HEK293 (cell line): ENCODE measurements around the gene SLC49A3.

Experiments
- BCL11A ChIP-seq: fragments of 450-650 bp; formaldehyde crosslinking; IDR thresholded peaks from 2 replicates; pipeline ENCODE4 v1.5.1; 2016; ENCODE audit warnings: low read depth, missing biosample characterization, missing genetic modification characterization
- GLIS2 ChIP-seq: fragments of 450-650 bp; formaldehyde crosslinking; IDR thresholded peaks from 2 replicates; pipeline ENCODE4 v1.5.1; 2016; ENCODE audit warnings: missing biosample characterization, missing genetic modification characterization
- HOXC10 ChIP-seq: sonication (generic); formaldehyde crosslinking; IDR thresholded peaks from 2 replicates; pipeline ENCODE4 v1.8.1; 2023; ENCODE audit warnings: mild to moderate bottlenecking, missing genetic modification reagents
- KLF1 ChIP-seq: fragments of 450-650 bp; formaldehyde crosslinking; IDR thresholded peaks from 2 replicates; pipeline ENCODE4 v1.5.1; 2016; ENCODE audit warnings: missing biosample characterization, missing genetic modification characterization
- KLF7 ChIP-seq: fragments of 450-650 bp; formaldehyde crosslinking; IDR thresholded peaks from 2 replicates; pipeline ENCODE4 v1.5.1; 2016; ENCODE audit warnings: missing biosample characterization, missing genetic modification characterization, borderline replicate concordance
- RBAK ChIP-seq: fragments of 450-650 bp; formaldehyde crosslinking; IDR thresholded peaks from 2 replicates; pipeline ENCODE4 v1.5.1; 2016; ENCODE audit warnings: missing biosample characterization, missing genetic modification characterization
- SP2 ChIP-seq: fragments of 450-650 bp; formaldehyde crosslinking; IDR thresholded peaks from 2 replicates; pipeline ENCODE4 v1.5.1; 2016; ENCODE audit warnings: missing biosample characterization, missing genetic modification characterization
- ZBTB48 ChIP-seq: fragments of 450-650 bp; formaldehyde crosslinking; IDR thresholded peaks from 2 replicates; pipeline ENCODE4 v1.5.1; 2016; ENCODE audit warnings: missing biosample characterization, missing genetic modification characterization
- ZBTB7A ChIP-seq: fragments of 450-650 bp; formaldehyde crosslinking; IDR thresholded peaks from 2 replicates; pipeline ENCODE4 v1.5.1; 2016; ENCODE audit warnings: low read depth, missing biosample characterization, missing genetic modification characterization
- ZNF19 ChIP-seq: fragments of 450-650 bp; formaldehyde crosslinking; IDR thresholded peaks from 2 replicates; pipeline ENCODE4; 2016; ENCODE audit warnings: missing biosample characterization, missing genetic modification characterization, low read depth
- ZNF335 ChIP-seq: fragments of 450-650 bp; formaldehyde crosslinking; conservative IDR thresholded peaks from 2 replicates; pipeline ENCODE4 v1.5.1; 2016; ENCODE audit warnings: missing biosample characterization, missing genetic modification characterization
- ZNF354C ChIP-seq: fragments of 450-650 bp; formaldehyde crosslinking; IDR thresholded peaks from 2 replicates; pipeline ENCODE4 v1.5.1; 2016; ENCODE audit warnings: missing biosample characterization, missing genetic modification characterization, low read depth, borderline replicate concordance
- ZNF433 ChIP-seq: fragments of 450-650 bp; formaldehyde crosslinking; IDR thresholded peaks from 2 replicates; pipeline ENCODE4 v1.5.1; 2016; ENCODE audit warnings: missing biosample characterization, missing genetic modification characterization, low read depth
- ZNF473 ChIP-seq: fragments of 450-650 bp; formaldehyde crosslinking; IDR thresholded peaks from 2 replicates; pipeline ENCODE4 v1.5.1; 2017; ENCODE audit warnings: missing biosample characterization, missing genetic modification characterization
- ZNF544 ChIP-seq: fragments of 450-650 bp; formaldehyde crosslinking; IDR thresholded peaks from 2 replicates; pipeline ENCODE4 v1.5.0; 2017; ENCODE audit warnings: missing biosample characterization, missing genetic modification characterization
- ZNF670 ChIP-seq: fragments of 450-650 bp; formaldehyde crosslinking; IDR thresholded peaks from 2 replicates; pipeline ENCODE4 v1.5.1; 2016; ENCODE audit warnings: missing biosample characterization, missing genetic modification characterization, low read depth
- TF ChIP-seq, protein P1 (sequence below): fragments of 450-650 bp; formaldehyde crosslinking; optimal IDR thresholded peaks from 2 replicates; pipeline ENCODE3; 2016; ENCODE audit warnings: missing biosample characterization, mild to moderate bottlenecking, missing genetic modification characterization
- TF ChIP-seq, protein P2 (sequence below): fragments of 450-650 bp; formaldehyde crosslinking; IDR thresholded peaks from 2 replicates; pipeline ENCODE4 v1.5.1; 2016; ENCODE audit warnings: missing biosample characterization, missing genetic modification characterization, low read depth
- TF ChIP-seq, protein P3 (sequence below): fragments of 450-650 bp; formaldehyde crosslinking; IDR thresholded peaks from 2 replicates; pipeline ENCODE4 v1.5.1; 2016; ENCODE audit warnings: missing biosample characterization, missing genetic modification characterization
- TF ChIP-seq, protein P4 (sequence below): fragments of 450-650 bp; formaldehyde crosslinking; IDR thresholded peaks from 2 replicates; pipeline ENCODE4 v1.5.1; 2017; ENCODE audit warnings: missing biosample characterization, mild to moderate bottlenecking, missing genetic modification characterization, moderate library complexity

SLC49A3 gene

DNA sequence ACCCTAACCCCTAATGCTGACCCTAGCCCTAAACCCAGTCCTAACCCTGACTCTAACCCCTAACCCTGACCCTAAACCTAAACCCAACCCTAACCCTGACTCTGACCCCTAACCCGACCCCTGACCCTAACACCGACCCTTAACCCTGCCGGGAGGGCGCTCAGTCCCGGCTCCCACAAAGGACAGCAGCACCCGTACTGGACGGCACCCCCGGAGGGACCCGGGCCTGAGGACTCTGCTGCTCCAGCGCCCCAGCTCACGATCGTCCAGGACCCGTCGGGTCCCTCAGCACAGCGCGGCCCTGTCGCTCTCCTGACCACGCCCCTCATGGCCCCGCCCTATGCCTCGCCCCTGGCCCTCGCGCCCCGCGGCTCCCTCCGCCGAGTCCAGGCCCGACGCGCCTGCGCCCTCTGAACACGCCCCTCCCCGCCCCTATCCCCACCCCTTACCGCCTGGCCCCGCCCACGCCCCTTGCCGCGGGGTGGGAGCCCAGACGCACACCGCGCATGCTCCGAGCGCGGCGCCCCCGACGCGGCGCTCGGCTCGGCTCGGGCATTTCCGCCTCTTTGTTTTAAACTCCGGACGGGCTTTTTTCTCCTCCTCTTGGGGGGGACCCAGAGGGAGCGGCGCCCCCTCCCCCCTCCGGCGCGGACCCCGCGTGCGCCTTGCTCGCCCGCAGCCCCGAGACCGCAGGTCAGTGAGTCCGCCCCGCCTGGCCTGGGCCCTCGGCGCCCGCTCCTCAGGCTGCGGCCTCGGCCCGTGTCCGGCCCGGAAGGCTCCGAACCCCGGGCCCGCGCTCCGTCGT is 16.5 kb upstream of the SLC49A3 start, which contains the start of gene PCGF3 (continued):
- TF ChIP-seq KLF1 (peak; percentile 80), RBAK (tag by site-specific recombination) (no peak), ZBTB48 (tag by site-specific recombination) (peak; percentile 99), ZNF544 (tag by site-specific recombination) (no peak), ZNF473 (tag by site-specific recombination) (no peak), ZNF335 (tag by site-specific recombination) (0 out of 2 replicates have a peak, but pooled peaks have one; percentile 29), ZNF433 (tag by site-specific recombination) (no peak), ZNF670 (tag by site-specific recombination) (no peak), GLIS2 (no peak), SP2 (tag by site-specific recombination) (peak; percentile 76), BCL11A (peak; percentile 98), HOXC10 (CRISPR knock-in tag) (no peak), ZNF354C (tag by site-specific recombination) (no peak), ZBTB7A (tag by site-specific recombination) (0 out of 2 replicates have a peak, but pooled peaks have one; percentile 34), ZNF19 (tag by site-specific recombination) (no peak), KLF7 (tag by site-specific recombination) (peak; percentile 20; the same call in 1 of the 2 replicates)
- TF ChIP-seq, protein P1, sequence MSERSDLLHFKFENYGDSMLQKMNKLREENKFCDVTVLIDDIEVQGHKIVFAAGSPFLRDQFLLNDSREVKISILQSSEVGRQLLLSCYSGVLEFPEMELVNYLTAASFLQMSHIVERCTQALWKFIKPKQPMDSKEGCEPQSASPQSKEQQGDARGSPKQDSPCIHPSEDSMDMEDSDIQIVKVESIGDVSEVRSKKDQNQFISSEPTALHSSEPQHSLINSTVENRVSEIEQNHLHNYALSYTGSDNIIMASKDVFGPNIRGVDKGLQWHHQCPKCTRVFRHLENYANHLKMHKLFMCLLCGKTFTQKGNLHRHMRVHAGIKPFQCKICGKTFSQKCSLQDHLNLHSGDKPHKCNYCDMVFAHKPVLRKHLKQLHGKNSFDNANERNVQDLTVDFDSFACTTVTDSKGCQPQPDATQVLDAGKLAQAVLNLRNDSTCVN (tag by site-specific recombination), result peak; percentile 56
- TF ChIP-seq, protein P2, sequence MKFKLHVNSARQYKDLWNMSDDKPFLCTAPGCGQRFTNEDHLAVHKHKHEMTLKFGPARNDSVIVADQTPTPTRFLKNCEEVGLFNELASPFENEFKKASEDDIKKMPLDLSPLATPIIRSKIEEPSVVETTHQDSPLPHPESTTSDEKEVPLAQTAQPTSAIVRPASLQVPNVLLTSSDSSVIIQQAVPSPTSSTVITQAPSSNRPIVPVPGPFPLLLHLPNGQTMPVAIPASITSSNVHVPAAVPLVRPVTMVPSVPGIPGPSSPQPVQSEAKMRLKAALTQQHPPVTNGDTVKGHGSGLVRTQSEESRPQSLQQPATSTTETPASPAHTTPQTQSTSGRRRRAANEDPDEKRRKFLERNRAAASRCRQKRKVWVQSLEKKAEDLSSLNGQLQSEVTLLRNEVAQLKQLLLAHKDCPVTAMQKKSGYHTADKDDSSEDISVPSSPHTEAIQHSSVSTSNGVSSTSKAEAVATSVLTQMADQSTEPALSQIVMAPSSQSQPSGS, result no peak
- TF ChIP-seq, protein P3, sequence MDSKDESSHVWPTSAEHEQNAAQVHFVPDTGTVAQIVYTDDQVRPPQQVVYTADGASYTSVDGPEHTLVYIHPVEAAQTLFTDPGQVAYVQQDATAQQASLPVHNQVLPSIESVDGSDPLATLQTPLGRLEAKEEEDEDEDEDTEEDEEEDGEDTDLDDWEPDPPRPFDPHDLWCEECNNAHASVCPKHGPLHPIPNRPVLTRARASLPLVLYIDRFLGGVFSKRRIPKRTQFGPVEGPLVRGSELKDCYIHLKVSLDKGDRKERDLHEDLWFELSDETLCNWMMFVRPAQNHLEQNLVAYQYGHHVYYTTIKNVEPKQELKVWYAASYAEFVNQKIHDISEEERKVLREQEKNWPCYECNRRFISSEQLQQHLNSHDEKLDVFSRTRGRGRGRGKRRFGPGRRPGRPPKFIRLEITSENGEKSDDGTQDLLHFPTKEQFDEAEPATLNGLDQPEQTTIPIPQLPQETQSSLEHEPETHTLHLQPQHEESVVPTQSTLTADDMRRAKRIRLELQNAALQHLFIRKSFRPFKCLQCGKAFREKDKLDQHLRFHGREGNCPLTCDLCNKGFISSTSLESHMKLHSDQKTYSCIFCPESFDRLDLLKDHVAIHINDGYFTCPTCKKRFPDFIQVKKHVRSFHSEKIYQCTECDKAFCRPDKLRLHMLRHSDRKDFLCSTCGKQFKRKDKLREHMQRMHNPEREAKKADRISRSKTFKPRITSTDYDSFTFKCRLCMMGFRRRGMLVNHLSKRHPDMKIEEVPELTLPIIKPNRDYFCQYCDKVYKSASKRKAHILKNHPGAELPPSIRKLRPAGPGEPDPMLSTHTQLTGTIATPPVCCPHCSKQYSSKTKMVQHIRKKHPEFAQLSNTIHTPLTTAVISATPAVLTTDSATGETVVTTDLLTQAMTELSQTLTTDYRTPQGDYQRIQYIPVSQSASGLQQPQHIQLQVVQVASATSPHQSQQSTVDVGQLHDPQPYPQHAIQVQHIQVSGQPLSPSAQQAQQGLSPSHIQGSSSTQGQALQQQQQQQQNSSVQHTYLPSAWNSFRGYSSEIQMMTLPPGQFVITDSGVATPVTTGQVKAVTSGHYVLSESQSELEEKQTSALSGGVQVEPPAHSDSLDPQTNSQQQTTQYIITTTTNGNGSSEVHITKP, result no peak
- TF ChIP-seq, protein P4, sequence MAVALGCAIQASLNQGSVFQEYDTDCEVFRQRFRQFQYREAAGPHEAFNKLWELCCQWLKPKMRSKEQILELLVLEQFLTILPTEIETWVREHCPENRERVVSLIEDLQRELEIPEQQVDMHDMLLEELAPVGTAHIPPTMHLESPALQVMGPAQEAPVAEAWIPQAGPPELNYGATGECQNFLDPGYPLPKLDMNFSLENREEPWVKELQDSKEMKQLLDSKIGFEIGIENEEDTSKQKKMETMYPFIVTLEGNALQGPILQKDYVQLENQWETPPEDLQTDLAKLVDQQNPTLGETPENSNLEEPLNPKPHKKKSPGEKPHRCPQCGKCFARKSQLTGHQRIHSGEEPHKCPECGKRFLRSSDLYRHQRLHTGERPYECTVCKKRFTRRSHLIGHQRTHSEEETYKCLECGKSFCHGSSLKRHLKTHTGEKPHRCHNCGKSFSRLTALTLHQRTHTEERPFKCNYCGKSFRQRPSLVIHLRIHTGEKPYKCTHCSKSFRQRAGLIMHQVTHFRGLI (tag by site-specific recombination), result no peak
